Endometrial microvascular endothelial cells (primary cell): ENCODE results near the gene SEC24C. TPM values are rescaled to one million over a fixed set of nuclear protein-coding genes. Genes with fewer than 3 reads are reported as not detected.

Experiments used
- in situ Hi-C: cut with HindIII; loops from 2 replicates; pipeline ENCODE4 v1.10.0; 2017; ENCODE audit warnings: low sequenced_read_pairs, low pct_unique_long_range_greater_than_20kb; ENCODE audit errors: inconsistent ontology term
- total RNA-seq: library from RNA; depleted of rRNA; stranded (reverse); fragments of >200 nt; gene quantifications from one replicate; pipeline ENCODE4 v1.2.3, GENCODE V29; 2015; ENCODE audit errors: inconsistent ontology term

The SEC24C gene
- total RNA-seq, 1 donor from 2014 or later, result 81.4 TPM

DNA sequence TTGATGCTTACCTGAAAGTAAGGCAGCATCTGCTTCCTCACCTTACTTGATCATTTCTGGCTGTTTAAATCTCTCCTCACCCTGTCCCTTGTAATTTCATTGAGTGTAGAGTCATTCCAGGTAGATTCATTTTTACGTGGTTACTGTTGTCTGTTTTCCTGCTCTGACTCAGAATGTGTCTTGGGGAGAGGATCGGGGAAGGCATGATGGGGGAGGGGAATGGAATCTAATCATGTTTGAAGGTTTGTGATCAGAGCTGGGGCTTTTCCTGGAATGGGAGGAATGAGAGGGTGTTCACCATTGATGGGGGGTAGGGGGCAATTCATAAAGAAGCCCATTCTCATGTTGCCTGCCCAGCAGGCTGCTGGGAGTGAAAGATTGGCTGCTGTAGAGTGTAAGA is 18.7 kb downstream of the SEC24C start:
- in situ Hi-C loops, result no loop called here

DNA sequence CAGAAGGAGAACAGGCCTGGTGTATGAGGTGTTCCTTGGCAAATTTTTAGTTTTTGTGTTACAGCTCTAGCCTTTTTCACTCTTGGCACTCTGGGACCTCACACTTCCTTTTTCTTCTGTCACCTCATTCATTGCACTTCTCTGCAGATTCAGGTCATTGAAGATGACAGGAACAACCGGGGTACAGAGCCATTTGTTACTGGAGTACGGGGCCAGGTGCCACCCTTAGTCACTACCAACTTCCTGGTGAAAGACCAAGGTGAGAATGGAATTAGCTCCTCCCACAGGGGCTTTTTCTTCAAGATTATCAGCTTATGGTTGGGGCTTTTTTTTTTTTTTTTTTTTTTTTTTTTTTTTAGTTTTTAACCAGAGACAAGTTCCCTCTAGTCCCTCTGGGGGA is 19.2 kb downstream of the SEC24C start:
- in situ Hi-C loops, result no loop called here

DNA sequence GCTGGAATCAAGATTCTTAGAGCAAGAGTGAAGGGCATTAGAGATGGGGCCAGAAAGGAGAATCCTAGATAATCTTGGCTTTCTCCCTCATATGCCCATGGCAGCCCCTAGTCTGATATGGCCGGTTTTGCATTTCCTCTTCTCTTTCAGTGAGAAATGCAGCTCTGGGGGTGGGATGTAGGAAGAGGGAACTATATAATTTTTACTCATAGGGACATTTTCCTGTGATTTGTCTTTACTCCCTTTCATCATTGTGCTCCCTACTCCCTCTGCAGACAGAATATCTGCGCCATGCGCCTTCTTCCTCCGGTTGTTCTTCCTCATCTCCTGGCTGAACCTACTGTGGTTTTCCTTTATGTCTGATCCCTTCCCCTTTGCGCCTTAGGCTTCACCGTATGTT is 20.9 kb downstream of the SEC24C start:
- in situ Hi-C loops, result no loop called here

DNA sequence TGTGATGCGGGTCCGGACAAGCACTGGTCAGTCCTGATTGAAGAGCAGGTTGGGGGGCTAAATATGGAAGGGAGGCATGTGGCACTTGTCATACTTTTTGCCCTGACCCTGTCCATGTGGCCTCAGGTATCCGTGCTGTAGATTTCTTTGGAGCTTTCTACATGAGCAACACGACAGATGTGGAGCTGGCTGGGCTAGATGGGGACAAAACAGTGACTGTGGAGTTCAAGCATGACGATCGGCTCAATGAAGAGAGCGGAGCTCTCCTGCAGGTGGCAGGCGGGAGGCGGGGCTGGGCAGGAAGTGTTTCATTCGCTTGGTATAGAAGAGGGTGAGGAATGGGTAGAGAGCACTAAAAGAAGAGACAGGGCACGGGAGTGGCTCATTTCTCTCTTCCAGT is 24.7 kb downstream of the SEC24C start:
- in situ Hi-C loops, result no loop called here

DNA sequence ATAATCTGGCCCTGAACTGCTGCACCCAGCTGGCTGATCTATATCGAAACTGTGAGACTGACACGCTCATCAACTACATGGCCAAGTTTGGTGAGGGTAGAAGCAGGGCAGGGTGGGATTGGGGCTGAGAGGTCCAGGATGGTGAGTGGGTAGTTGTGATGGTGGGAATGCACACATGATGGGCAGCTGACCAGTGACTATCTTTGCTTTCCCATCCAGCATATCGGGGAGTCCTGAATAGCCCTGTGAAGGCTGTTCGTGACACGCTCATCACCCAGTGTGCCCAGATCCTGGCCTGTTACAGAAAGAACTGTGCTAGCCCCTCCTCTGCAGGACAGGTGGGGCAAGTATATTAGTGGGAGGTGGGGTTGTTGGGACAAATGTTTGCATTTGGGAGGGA is 25.2 kb downstream of the SEC24C start:
- in situ Hi-C loops, result no loop called here

DNA sequence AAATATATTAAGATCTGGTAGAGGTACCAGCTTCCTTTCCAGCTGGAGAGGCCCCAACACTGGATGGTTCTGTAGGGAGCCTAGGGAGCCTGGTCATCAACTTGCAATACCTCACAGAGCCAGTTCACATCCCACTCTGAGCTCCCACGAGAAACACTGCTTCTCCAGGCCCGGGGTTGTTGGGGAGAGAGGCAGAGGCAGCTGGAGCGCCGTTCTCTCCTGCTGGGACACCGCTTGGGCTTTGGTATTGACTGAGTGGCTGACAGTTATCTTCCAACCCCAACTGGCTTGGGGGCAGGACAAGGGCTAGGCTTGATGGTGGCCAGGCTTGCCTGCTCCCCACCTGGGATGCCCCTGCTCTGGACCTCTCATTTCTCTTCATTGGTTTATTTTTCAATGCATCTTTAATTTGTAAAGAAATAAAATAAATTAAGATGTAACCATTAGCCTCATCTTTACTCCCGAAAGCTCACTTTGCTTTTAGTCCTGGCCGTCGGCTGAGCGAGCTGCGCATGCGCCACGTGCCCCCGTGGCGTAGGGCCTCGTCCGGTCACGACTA is 27.6 kb downstream of the SEC24C start:
- in situ Hi-C loops, result no loop called here

DNA sequence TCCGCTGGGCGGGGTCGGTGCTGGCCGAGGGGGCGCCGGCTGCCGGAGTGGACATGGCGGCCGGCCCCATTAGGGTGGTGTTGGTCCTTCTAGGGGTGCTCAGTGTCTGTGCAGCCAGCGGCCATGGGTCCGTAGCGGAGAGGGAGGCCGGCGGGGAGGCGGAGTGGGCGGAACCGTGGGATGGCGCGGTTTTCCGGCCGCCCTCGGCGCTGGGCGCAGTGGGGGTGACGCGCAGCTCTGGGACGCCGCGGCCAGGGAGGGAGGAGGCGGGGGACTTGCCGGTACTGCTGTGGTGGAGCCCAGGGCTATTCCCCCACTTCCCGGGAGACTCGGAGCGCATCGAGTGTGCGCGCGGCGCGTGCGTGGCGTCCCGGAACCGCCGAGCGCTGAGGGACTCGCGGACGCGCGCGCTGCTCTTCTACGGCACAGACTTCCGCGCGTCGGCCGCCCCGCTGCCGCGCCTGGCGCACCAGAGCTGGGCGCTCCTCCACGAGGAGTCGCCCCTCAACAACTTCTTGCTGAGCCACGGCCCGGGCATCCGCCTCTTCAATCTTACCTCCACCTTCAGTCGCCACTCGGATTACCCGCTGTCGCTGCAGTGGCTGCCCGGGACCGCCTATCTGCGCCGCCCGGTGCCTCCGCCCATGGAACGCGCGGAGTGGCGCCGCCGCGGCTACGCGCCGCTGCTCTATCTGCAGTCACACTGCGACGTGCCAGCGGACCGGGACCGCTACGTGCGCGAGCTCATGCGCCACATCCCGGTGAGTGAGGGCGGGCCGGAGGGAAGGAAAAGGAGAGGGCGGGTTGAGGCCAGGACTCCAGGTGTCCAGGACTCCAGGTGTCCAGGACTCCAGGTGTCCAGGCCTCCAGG is 28.3 kb downstream of the SEC24C start:
- in situ Hi-C loops, result no loop called here

DNA sequence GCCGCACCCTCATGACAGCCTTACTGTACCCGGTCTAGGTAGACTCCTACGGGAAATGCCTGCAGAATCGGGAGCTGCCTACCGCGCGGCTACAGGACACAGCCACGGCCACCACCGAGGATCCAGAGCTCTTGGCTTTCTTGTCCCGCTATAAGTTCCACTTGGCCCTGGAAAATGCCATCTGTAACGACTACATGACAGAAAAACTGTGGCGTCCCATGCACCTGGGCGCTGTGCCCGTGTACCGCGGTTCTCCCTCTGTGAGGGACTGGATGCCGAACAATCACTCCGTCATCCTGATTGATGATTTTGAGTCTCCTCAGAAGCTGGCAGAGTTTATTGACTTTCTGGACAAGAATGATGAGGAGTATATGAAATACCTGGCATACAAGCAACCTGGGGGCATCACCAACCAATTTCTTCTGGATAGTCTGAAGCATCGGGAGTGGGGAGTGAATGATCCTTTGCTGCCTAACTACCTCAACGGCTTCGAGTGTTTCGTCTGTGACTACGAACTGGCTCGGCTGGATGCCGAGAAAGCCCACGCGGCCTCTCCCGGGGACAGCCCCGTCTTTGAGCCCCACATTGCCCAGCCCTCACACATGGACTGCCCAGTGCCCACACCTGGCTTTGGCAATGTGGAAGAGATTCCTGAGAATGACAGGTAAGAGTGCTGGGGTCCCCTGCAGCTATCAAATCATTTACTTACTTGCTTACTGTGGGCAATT is 29.1 kb downstream of the SEC24C start:
- in situ Hi-C loops, result no loop called here

DNA sequence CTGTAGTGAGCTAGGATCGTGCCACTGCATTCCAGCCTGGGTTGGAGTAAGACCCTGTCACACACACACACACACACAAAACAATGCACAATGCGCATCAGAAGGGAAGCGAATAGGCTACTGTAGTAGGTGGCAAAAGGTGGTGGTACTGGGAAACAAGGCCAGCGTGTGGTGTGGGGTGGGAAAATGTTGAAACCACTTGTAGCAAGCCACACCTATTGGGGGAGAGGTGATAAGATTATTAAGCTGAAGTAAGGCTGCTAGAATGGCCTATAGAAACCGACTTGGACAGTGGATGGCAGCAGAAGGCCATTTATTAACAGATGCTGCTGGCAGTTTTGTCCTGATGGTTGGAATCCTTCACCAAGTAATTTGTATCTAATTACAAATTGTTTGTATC is 30.5 kb downstream of the SEC24C start:
- in situ Hi-C loops, result no loop called here

DNA sequence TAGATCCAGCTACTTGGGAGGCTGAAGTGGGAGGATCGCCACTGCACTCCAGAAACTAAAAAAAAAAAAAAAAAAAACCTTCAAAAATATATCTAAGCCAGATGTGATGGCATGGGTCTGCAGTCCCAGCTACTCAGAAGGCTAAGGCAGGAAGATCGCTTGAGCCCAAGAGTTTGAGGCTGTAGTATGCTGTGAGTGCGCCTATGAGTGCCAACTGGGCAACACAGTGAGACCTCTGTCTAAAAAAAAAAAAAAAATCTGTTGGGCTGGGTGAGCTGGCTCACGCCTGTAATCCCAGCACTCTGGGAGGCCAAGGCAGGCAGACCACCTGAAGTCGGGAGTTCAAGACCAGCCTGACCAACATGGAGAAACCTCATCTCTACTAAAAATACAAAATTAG is 34.8 kb downstream of the SEC24C start:
- in situ Hi-C loops, result no loop called here

DNA sequence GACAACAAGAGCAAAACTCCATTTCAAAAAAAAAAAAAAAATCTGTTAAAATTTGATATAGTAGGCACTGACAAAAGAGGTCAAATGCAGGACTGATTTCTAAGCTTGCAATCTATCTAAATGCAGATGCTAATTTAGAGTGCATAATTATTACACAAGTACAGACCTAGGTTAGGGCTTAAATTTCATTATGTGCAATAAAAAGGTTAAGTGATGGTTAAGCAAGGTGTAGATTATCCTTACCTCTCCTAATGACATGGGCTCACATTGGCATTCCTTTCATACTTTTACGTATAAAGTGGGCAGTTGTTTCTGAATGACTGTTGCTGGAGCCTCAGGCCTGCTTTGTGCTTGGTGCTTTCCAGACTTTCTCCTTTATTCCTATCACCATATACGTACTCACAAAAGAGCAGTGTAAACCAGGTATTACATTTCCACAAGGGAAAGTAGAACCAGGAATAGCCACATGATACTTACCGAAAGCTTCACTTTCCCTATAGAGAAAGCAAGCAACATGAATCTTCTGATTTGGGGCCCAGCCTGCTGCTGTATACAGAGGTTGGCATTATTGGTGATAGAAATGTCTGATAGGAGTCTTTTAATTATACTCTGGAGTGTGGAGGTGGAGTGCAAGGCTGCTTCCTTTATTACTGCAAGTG is 35.5 kb downstream of the SEC24C start:
- in situ Hi-C loops, result no loop called here

DNA sequence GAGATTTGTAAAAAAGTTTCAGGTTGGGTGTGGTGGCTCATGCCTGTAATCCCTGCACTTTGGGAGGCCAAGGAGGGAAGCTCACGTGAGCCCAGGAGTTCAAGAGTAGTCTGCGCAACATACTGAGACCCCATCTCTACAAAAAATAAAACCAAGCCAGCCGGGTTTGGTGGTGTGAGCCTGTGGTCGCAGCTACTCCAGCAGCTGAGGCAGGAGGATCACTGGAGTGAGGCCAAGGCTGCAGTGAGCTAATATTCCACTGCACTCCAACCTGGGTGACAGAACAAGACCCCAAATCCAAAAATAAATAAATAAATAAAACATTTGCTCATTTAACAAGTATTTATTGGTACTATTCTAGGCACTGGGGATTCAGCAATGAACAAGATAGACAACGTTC is 36.1 kb downstream of the SEC24C start:
- in situ Hi-C loops, result no loop called here

DNA sequence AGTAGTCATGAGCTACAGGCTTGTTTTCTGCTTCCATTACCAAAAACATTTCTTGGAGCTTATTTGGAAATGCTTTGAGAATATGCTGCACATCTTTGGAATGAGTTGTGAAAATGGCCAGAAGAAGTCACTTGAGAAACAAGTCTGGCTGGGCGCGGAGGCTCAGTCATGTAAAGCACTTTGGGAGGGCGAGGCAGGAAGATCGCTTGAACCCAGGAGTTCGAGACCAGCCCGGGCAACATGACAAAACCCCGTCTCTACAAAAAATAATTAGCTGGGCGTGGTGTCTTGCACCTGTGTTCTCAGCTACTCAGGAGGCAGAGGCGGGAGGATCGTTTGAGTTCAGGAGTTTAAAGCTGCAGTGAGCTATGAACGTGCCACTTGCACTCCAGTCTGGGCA is 36.8 kb downstream of the SEC24C start:
- in situ Hi-C loops, result no loop called here

DNA sequence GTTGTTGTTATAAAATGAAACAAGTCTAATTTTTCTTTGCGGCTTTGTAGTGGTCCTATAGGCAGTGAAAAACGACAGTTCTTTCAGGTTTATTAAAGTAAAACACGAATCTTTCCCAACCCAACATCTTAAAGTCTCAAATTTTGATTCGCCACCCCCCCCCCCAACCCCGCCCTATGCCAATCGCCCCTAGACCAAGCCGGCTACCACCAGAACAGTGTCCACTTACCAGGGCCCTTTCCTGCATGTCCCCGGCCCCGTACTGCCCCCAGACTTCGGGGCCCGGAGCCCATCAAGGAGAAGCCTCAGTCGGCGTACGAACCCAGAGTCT is 37.3 kb downstream of the SEC24C start:
- in situ Hi-C loops, result no loop called here

DNA sequence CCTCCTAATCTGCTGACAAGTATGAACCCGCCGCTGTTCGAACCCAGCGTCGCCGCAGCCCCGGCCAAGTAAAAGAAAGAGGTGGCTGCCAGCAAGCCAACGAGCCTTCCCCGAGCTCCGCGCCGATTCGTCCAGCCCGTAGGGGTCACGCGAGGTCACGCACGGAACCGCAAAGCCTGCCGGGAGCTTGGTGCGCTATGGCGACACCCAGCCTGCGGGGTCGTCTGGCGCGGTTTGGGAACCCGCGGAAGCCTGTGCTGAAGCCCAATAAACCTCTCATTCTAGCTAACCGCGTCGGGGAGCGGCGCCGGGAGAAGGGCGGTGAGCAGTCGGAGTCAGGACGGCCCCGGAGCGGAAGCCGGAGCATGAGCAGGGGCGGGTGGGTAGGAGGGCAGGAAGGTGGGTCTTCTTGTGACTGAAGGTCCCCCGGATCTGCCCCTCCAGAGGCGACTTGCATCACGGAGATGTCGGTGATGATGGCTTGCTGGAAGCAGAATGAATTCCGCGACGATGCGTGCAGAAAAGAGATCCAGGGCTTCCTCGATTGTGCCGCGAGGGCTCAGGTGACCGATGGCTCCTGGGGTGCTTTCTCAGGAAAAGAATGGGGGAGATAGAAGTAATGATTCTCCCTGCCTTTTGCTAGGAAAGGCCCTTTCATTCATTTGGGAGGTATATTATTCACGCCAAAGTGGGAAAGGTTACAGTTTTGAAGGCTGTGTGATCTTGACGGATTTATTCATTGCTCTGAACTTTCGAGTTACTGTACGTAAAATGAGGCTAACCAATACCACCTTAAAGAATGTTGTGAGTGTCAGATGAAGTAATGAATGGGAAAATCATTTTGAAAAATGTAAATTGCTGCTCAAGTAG is 37.9 kb downstream of the SEC24C start, which contains the start of gene CHCHD1:
Gene CHCHD1 (plus strand): TSS at position 170 of the 870 bp plus-strand sequence. CDS start 28 bp downstream, at position 198.
- in situ Hi-C loops, result no loop called here

DNA sequence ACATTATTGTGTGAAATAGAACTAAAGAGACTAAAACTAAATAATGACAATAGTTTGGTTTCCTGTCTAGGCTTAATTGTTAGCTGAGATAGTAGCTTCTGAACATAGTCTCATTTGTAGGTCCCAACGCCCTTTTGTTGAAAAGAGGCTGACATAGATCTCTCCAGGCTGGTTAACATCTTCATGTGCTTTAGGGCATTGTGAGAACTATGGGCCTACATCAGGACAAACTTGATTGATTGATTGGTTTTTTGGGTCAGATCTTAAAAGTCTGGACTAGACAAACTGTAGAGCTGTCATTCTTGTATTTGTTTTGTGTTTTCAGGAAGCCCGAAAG is 38.5 kb downstream of the SEC24C start:
- in situ Hi-C loops, result no loop called here

DNA sequence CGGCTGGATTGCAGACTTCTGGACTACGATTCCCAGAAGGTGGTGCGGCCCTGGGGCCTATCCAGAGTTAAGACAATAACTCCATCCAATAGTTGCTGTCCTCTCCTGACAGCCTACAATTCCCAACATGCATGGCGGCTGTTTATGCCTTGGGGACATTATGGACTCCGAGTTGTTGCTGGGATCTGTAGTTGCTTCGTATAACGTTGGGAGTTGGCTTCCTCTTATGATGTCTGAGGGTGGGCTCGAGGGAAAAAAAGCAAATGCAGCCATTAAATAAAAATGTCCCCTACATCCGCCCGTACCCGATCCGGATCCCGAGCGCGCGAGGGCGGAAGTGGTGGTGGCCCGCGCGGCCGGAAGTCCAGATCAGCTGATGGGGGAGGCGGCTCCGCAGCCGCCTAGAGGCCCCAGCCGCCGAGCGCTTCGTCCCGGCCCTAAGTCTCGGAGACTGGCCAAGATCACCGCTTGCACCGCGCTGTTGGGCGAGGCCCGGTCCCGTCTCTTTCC is 41.1 kb downstream of the SEC24C start, which contains the start of gene ZSWIM8:
Gene ZSWIM8 (plus strand): TSS at position 396 of the 510 bp plus-strand sequence. CDS start 273 bp downstream, outside the sequence.
- in situ Hi-C loops, result no loop called here

DNA sequence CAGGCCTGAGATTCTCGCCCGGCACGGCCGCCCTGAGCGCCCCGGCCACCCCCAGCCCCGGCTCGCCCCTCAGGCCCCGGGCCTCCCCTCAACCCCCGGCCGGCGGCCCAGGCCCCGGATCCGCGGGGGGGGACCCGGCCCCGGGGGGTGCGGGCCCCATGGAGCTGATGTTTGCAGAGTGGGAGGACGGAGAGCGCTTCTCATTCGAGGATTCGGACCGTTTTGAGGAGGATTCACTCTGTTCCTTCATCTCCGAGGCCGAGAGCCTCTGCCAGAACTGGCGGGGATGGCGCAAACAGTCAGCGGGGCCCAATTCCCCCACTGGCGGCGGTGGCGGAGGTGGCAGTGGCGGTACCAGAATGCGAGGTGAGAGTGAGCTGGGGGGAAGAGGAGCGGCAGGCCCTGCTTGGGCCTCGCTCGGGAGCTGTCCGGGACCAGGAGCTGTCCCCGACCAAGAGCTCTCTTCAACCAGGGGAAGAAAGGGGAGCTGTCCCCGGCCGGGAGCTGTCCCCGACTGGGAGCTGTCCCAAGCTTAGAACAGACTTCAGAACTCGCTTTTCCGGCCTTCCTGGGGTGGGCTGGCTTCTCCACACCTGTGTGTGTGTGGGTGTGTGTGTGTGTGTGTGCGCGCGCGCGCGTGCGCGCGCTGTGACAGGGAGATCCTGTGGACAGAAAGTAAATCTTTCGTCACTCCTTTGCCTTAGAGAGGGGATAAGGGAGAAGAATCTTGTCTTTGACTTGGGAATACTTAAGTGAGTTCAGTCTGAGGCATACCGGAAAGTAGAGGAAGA is 41.7 kb downstream of the SEC24C start:
- in situ Hi-C loops, result no loop called here
